ENCODE results near the gene HSD17B2. TPM values are rescaled to one million over a fixed set of nuclear protein-coding genes. Genes with fewer than 3 reads are reported as not detected.
A peak's percentile ranks its signal among the peaks of the same experiment; 100 is the strongest.

HSD17B2 gene
- polyA plus RNA-seq, 3 donors, result not detected

DNA sequence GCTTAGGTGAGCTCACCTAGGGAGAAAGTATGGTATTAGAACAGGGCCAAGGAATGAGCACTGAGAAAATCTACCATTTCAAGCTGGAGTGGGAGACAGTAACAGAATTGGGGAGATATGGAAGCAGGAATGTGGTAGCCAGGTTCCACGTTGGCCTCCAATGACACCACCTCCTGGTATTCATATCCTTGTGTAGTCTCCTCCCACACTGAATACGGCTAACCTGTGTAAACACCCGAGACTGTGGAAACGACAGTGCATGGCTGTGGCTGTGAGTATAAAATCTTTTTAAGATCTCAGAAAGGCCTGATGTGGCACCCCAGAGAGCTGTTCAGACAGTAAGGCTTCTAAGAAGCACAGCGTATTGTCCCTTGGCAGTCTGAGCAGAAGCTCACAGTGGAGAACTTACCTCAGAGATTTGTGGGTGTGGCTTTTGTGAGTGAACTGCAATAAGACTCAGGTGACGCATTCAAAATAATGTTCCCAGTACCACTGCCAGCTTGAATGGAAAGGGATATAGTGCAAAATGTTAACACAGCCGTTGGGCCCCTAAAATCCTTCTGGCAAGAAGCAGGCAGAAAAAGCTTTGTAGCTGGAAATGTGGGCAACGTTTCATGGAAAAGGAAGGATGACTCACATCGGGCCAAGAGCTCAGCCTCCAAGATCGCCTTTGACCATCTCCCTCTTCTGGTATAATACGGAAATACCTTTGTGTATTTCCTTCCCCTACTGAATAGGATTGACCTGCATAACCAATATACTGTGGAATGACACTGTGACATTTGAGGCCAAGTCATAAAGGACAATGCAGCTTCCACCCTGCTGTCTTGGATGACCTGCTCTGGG is 38.2 kb upstream of the HSD17B2 start:
- no peaks in the 10 kb centered on the region for H3K4me1 ChIP-seq (ENCODE audit: control insufficient read depth in 1 of 2, insufficient read depth in 2 of 2, low read length in 2 of 2)
- intact Hi-C loops (cut with micrococcal nuclease), result no loop called here
- H3K79me2 ChIP-seq (ENCODE audit: insufficient read depth, low read length), result no peaks in the 10 kb centered on the region
- H3K9me3 Mint-ChIP-seq, result peaks cover 0 to 5% (median 0%) of the 10 kb centered on the region in 7 donors
- no peaks in the 10 kb centered on the region for H3K27me3 ChIP-seq (ENCODE audit: control insufficient read depth in 2 of 2, insufficient read depth in 2 of 2, low read length in 2 of 2)
- peaks cover 0 to 2% (median 0%) of the 10 kb centered on the region in 3 donors for H3K27me3 Mint-ChIP-seq (ENCODE audit: low read depth in 3 of 3)
- WGBS (ENCODE audit: insufficient coverage), result 76% methylated on average over 3 of the region's 11 CpGs
- H4K20me1 ChIP-seq (ENCODE audit: insufficient read depth, low read length), result no peaks in the 10 kb centered on the region
- no peak overlapping the region for H3K9ac ChIP-seq (ENCODE audit: insufficient read depth, low read length, poor library complexity, severe bottlenecking)
- H2AFZ ChIP-seq (ENCODE audit: insufficient read depth, low read depth, low read length, poor library complexity, severe bottlenecking), result no peak overlapping the region
- no peak for DNase-seq
- no peaks in the 10 kb centered on the region for H3K36me3 Mint-ChIP-seq
- H3K4me3 Mint-ChIP-seq, result no peak overlapping the region
- H3K36me3 ChIP-seq (replicated peaks in 1 of 2; ENCODE audit: control insufficient read depth in 1 of 2, insufficient read depth in 2 of 2, low read length in 2 of 2), result no peaks in the 10 kb centered on the region
- no peak overlapping the region for H3K27ac Mint-ChIP-seq
- H3K4me1 Mint-ChIP-seq, result no peaks in the 10 kb centered on the region
- no peak overlapping the region for H3K27ac ChIP-seq (ENCODE audit: low read depth in 1 of 2, low read length in 2 of 2)
- H3K9me3 ChIP-seq (replicated peaks in 1 of 2; ENCODE audit: control insufficient read depth in 1 of 2, insufficient read depth in 1 of 2, low read length in 2 of 2), result no peaks in the 10 kb centered on the region
- TF ChIP-seq, protein P1, sequence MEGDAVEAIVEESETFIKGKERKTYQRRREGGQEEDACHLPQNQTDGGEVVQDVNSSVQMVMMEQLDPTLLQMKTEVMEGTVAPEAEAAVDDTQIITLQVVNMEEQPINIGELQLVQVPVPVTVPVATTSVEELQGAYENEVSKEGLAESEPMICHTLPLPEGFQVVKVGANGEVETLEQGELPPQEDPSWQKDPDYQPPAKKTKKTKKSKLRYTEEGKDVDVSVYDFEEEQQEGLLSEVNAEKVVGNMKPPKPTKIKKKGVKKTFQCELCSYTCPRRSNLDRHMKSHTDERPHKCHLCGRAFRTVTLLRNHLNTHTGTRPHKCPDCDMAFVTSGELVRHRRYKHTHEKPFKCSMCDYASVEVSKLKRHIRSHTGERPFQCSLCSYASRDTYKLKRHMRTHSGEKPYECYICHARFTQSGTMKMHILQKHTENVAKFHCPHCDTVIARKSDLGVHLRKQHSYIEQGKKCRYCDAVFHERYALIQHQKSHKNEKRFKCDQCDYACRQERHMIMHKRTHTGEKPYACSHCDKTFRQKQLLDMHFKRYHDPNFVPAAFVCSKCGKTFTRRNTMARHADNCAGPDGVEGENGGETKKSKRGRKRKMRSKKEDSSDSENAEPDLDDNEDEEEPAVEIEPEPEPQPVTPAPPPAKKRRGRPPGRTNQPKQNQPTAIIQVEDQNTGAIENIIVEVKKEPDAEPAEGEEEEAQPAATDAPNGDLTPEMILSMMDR (IDR thresholded peaks at IDR 0.05), result peak; percentile 20
- no peak overlapping the region for H3K4me2 ChIP-seq (replicated peaks; ENCODE audit: extremely low read depth, low read length, poor library complexity, severe bottlenecking)
- H3K4me3 ChIP-seq (replicated peaks in 1 of 3; ENCODE audit: low read depth in 2 of 3, low read length in 3 of 3), result no peak overlapping the region

DNA sequence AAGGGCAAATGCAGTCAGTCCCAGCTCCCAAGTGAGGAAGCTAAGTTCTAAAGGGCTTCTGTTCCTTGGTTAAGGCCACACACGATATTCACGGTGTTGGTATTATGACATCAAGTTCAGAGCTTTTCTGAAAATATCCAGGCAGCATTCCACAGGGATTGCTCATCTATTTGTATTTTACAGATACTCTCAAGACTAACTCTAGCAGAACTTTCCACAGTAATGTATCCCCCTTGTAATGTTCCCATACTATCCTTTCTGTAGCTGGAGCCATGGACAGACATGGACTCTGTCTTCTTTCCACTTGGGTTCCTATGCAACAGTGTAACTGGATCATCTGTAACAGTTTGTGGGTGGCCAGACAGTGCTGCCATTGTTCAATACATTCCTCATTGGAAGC is 37.3 kb upstream of the HSD17B2 start:
- no peak overlapping the region for H3K9ac ChIP-seq (ENCODE audit: insufficient read depth, low read length, poor library complexity, severe bottlenecking)
- DNase-seq, result no peak
- Mint-ChIP-seq H3K4me1 (no peaks in the 10 kb centered on the region), H3K9me3 (peaks cover 0 to 5% (median 0%) of the 10 kb centered on the region in 7 donors), H3K27me3 (ENCODE audit: low read depth in 3 of 3) (peaks cover 0 to 2% (median 0%) of the 10 kb centered on the region in 3 donors), H3K36me3 (no peaks in the 10 kb centered on the region), H3K4me3 (no peak overlapping the region), H3K27ac (no peak overlapping the region)
- H2AFZ ChIP-seq (ENCODE audit: insufficient read depth, low read depth, low read length, poor library complexity, severe bottlenecking), result no peak overlapping the region
- intact Hi-C loops (cut with micrococcal nuclease), result no loop called here
- no peak overlapping the region for H3K4me2 ChIP-seq (replicated peaks; ENCODE audit: extremely low read depth, low read length, poor library complexity, severe bottlenecking)
- 94% methylated on average over 2 of the region's 2 CpGs for WGBS (ENCODE audit: insufficient coverage)
- no peaks in the 10 kb centered on the region for H3K4me1 ChIP-seq (ENCODE audit: control insufficient read depth in 1 of 2, insufficient read depth in 2 of 2, low read length in 2 of 2)
- H3K27ac ChIP-seq (ENCODE audit: low read depth in 1 of 2, low read length in 2 of 2), result no peak overlapping the region
- no peaks in the 10 kb centered on the region for H3K36me3 ChIP-seq (replicated peaks in 1 of 2; ENCODE audit: control insufficient read depth in 1 of 2, insufficient read depth in 2 of 2, low read length in 2 of 2)
- no peaks in the 10 kb centered on the region for H3K9me3 ChIP-seq (replicated peaks in 1 of 2; ENCODE audit: control insufficient read depth in 1 of 2, insufficient read depth in 1 of 2, low read length in 2 of 2)
- no peaks in the 10 kb centered on the region for H3K79me2 ChIP-seq (ENCODE audit: insufficient read depth, low read length)
- H4K20me1 ChIP-seq (ENCODE audit: insufficient read depth, low read length), result no peaks in the 10 kb centered on the region
- TF ChIP-seq, protein P1 (IDR thresholded peaks at IDR 0.05), result no peak
- no peak overlapping the region for H3K4me3 ChIP-seq (replicated peaks in 1 of 3; ENCODE audit: low read depth in 2 of 3, low read length in 3 of 3)
- H3K27me3 ChIP-seq (ENCODE audit: control insufficient read depth in 2 of 2, insufficient read depth in 2 of 2, low read length in 2 of 2), result no peaks in the 10 kb centered on the region
